IMR-90 (cell line): ENCODE data around the gene OSGEP. TPM values are rescaled to one million over a fixed set of nuclear protein-coding genes. Genes with fewer than 3 reads are reported as not detected.
A peak's percentile ranks its signal among the peaks of the same experiment; 100 is the strongest.

Experiments
- ATAC-seq: fragments of 200-7000 bp; cut with Tn5 transposase; 2 replicates; pipeline ENCODE4 v1.9.1; 2020; ENCODE audit warnings: low read depth, mild to moderate bottlenecking, moderate library complexity
- BruUV-seq: library from RNA; stranded (reverse); fragments of 400-500 nt; replicated peaks from 2 replicates; lab custom pipeline; 2021; lab: Mats Ljungman, UMichigan
- CTCF ChIA-PET: fragments of 300-600 bp; formaldehyde crosslinking; extraction: SDS; loops from one replicate; lab custom pipeline; 2021; ENCODE audit warnings: antibody characterized with exemption; lab: Yijun Ruan, JAX
- POLR2A ChIA-PET: fragments of 300-600 bp; sonication (Branson Sonifier 250); formaldehyde crosslinking; loops from one replicate; lab custom pipeline; 2022; ENCODE audit warnings: antibody characterized with exemption; ENCODE audit not compliant: unreplicated experiment; lab: Charles Lee
- DNase-seq: peaks from one replicate; pipeline ENCODE4 v3.0.0; 2013
- H2AFZ ChIP-seq: replicated peaks from 2 replicates; pipeline ENCODE3; 2013; ENCODE audit warnings: low read length, mild to moderate bottlenecking; ENCODE audit not compliant: poor library complexity
- H2AK5ac ChIP-seq: 2 replicates; pipeline ENCODE4 v1.6.1; 2013; ENCODE audit warnings: low read depth, low read length, inconsistent platforms
- H2AK9ac ChIP-seq: replicated peaks from 2 replicates; pipeline ENCODE3; 2013; ENCODE audit warnings: mild to moderate bottlenecking, low read depth, low read length, moderate library complexity; ENCODE audit not compliant: poor library complexity
- H2BK120ac ChIP-seq: 2 replicates; pipeline ENCODE4 v1.6.1; 2013; ENCODE audit warnings: low read depth, low read length, inconsistent platforms
- H2BK15ac ChIP-seq: 3 replicates; pipeline ENCODE4 v1.6.1; 2013; ENCODE audit warnings: low read depth, low read length, inconsistent platforms
- H2BK20ac ChIP-seq: 2 replicates; pipeline ENCODE4 v1.6.1; 2013; ENCODE audit warnings: low read depth, mild to moderate bottlenecking, inconsistent platforms, low read length, moderate library complexity
- H2BK5ac ChIP-seq: 2 replicates; pipeline ENCODE4 v1.6.1; 2013; ENCODE audit warnings: mild to moderate bottlenecking, low read depth, low read length, inconsistent platforms; ENCODE audit not compliant: poor library complexity, severe bottlenecking
- H3K14ac ChIP-seq: replicated peaks from 2 replicates; pipeline ENCODE4 v1.6.1; 2013; ENCODE audit warnings: low read depth, low read length, inconsistent platforms
- H3K18ac ChIP-seq: 2 replicates; pipeline ENCODE4 v1.6.1; 2013; ENCODE audit warnings: low read depth, low read length, control low read depth
- H3K23ac ChIP-seq: 2 replicates; pipeline ENCODE4 v1.6.1; 2013; ENCODE audit warnings: low read depth, low read length, inconsistent platforms
- H3K27ac ChIP-seq: 2 replicates; pipeline ENCODE4 v1.5.1; 2013; ENCODE audit warnings: mild to moderate bottlenecking, control low read depth, low read length; ENCODE audit not compliant: insufficient read depth
- H3K27me3 ChIP-seq: 2 replicates; pipeline ENCODE4 v1.6.1; 2013; ENCODE audit warnings: low read length; ENCODE audit not compliant: control insufficient read depth, insufficient read depth
- H3K36me3 ChIP-seq: 2 replicates; pipeline ENCODE4 v1.6.1; 2013; ENCODE audit warnings: low read length, mixed read lengths; ENCODE audit not compliant: control insufficient read depth, insufficient read depth
- H3K4ac ChIP-seq: 2 replicates; pipeline ENCODE4 v1.6.1; 2013; ENCODE audit warnings: low read depth, low read length, inconsistent platforms
- H3K4me1 ChIP-seq: 2 replicates; pipeline ENCODE4 v1.6.1; 2013; ENCODE audit warnings: low read length, mixed read lengths; ENCODE audit not compliant: control insufficient read depth, insufficient read depth
- H3K4me2 ChIP-seq: 2 replicates; pipeline ENCODE4 v1.6.1; 2013; ENCODE audit warnings: low read depth, mild to moderate bottlenecking, control low read depth, low read length, moderate library complexity
- H3K4me3 ChIP-seq: 2 replicates; pipeline ENCODE4 v1.5.1; 2013; ENCODE audit warnings: low read depth, mild to moderate bottlenecking, control low read depth, low read length, moderate library complexity; ENCODE audit not compliant: insufficient read depth
- H3K56ac ChIP-seq: 2 replicates; pipeline ENCODE4 v1.6.1; 2013; ENCODE audit warnings: low read length, inconsistent platforms; ENCODE audit not compliant: insufficient read depth; ENCODE audit errors: extremely low read depth
- H3K79me1 ChIP-seq, 2 experiments: 2 replicates each; pipeline ENCODE4 v1.6.1; 2013; ENCODE audit warnings: low read length in 2 of 2, inconsistent platforms in 1 of 2, low read depth in 1 of 2
- H3K9ac ChIP-seq: 2 replicates; pipeline ENCODE4 v1.6.1; 2013; ENCODE audit warnings: low read depth, low read length, control low read depth
- H3K9me1 ChIP-seq: 2 replicates; pipeline ENCODE4 v1.6.1; 2013; ENCODE audit warnings: low read length, inconsistent platforms; ENCODE audit not compliant: insufficient read depth
- H3K9me3 ChIP-seq: 2 replicates; pipeline ENCODE4 v1.6.1; 2013; ENCODE audit warnings: low read length; ENCODE audit not compliant: control insufficient read depth, insufficient read depth
- H4K20me1 ChIP-seq: 2 replicates; pipeline ENCODE4 v1.6.1; 2013; ENCODE audit warnings: low read length, inconsistent platforms; ENCODE audit not compliant: insufficient read depth
- H4K5ac ChIP-seq: 2 replicates; pipeline ENCODE4 v1.6.1; 2013; ENCODE audit warnings: mild to moderate bottlenecking, low read depth, low read length, control low read depth
- H4K8ac ChIP-seq, 2 experiments: 2 replicates each; pipeline ENCODE4 v1.6.1; 2013; ENCODE audit warnings: low read depth in 2 of 2, low read length in 2 of 2, control low read depth in 1 of 2, inconsistent platforms in 1 of 2
- H4K91ac ChIP-seq: 2 replicates; pipeline ENCODE4 v1.6.1; 2013; ENCODE audit warnings: low read depth, low read length, inconsistent platforms; ENCODE audit not compliant: insufficient read depth
- BHLHE40 ChIP-seq: fragments of 150-350 bp; IDR thresholded peaks from 2 replicates; pipeline ENCODE4 v1.6.1; 2016; ENCODE audit warnings: mild to moderate bottlenecking, low read depth, low read length
- CEBPB ChIP-seq: IDR thresholded peaks from 2 replicates; pipeline ENCODE4 v1.6.1; 2012; ENCODE audit warnings: low read depth, low read length, improper control_type of control experiment
- CHD1 ChIP-seq: IDR thresholded peaks from 2 replicates; pipeline ENCODE4 v1.6.1; 2012; ENCODE audit warnings: low read depth, low read length, improper control_type of control experiment
- CTCF ChIP-seq: conservative IDR thresholded peaks from 2 replicates; pipeline ENCODE4 v1.5.1; 2012; ENCODE audit warnings: mild to moderate bottlenecking, low read depth, low read length, improper control_type of control experiment
- ELK1 ChIP-seq: fragments of 150-350 bp; IDR thresholded peaks from 2 replicates; pipeline ENCODE4 v1.6.1; 2016; ENCODE audit warnings: low read depth, mild to moderate bottlenecking, low read length, moderate library complexity, borderline replicate concordance
- FOS ChIP-seq: fragments of 150-350 bp; IDR thresholded peaks from 2 replicates; pipeline ENCODE4 v1.6.1; 2016; ENCODE audit warnings: low read depth, low read length
- MAFK ChIP-seq: IDR thresholded peaks from 2 replicates; pipeline ENCODE4 v1.6.1; 2012; ENCODE audit warnings: low read depth, low read length, improper control_type of control experiment
- MAZ ChIP-seq: IDR thresholded peaks from 2 replicates; pipeline ENCODE4 v1.6.1; 2012; ENCODE audit warnings: low read depth, mild to moderate bottlenecking, low read length, improper control_type of control experiment, moderate library complexity, borderline replicate concordance
- MXI1 ChIP-seq: IDR thresholded peaks from 2 replicates; pipeline ENCODE4 v1.6.1; 2012; ENCODE audit warnings: low read depth, mild to moderate bottlenecking, low read length, moderate library complexity, borderline replicate concordance
- NFE2L2 ChIP-seq: fragments of 150-350 bp; IDR thresholded peaks from 2 replicates; pipeline ENCODE4 v1.6.1; 2016; ENCODE audit warnings: low read depth, mild to moderate bottlenecking, low read length
- POLR2A ChIP-seq: IDR thresholded peaks from 2 replicates; pipeline ENCODE4 v1.6.1; 2012; ENCODE audit warnings: mild to moderate bottlenecking, low read depth, low read length
- RAD21 ChIP-seq: IDR thresholded peaks from 2 replicates; pipeline ENCODE4 v1.6.1; 2012; ENCODE audit warnings: low read length, improper control_type of control experiment
- RCOR1 ChIP-seq: IDR thresholded peaks from 2 replicates; pipeline ENCODE4 v1.6.1; 2012; ENCODE audit warnings: mild to moderate bottlenecking, low read length, improper control_type of control experiment; ENCODE audit not compliant: insufficient replicate concordance
- RFX5 ChIP-seq: IDR thresholded peaks from 2 replicates; pipeline ENCODE4 v1.8.0; 2012; ENCODE audit warnings: low read depth, mild to moderate bottlenecking, low read length, moderate library complexity
- SMC3 ChIP-seq: fragments of 150-350 bp; IDR thresholded peaks from 2 replicates; pipeline ENCODE4 v1.6.1; 2016; ENCODE audit warnings: low read depth, mild to moderate bottlenecking, antibody characterized with exemption, low read length, moderate library complexity
- USF2 ChIP-seq: fragments of 150-350 bp; IDR thresholded peaks from 2 replicates; pipeline ENCODE4 v1.6.1; 2017; ENCODE audit warnings: mild to moderate bottlenecking, antibody characterized with exemption, low read length, low read depth
- WGBS, 2 experiments: methylation state at CpG; one replicate each; pipeline versions ENCODE4 v1.1.5 to v1.1.7; 2013; ENCODE audit warnings: missing lambda C conversion rate in 2 of 2; ENCODE audit not compliant: insufficient read length in 1 of 2; ENCODE audit errors: extremely low coverage in 2 of 2; 5-methylcytosine and 5-hydroxymethylcytosine counted together
- dilution Hi-C: fragments of 300-500 bp; cut with HindIII; formaldehyde crosslinking; loops from one replicate; pipeline ENCODE4 v1.14.3; 2018; ENCODE audit warnings: low sequenced_read_pairs; ENCODE audit not compliant: unreplicated experiment
- in situ Hi-C: fragments of 300-500 bp; cut with MboI; formaldehyde crosslinking; loops from 3 replicates; pipeline ENCODE4 v1.14.3; 2019; ENCODE audit warnings: low sequenced_read_pairs, inconsistent platforms, mixed read lengths
- intact Hi-C: fragments of 100-400 bp; cut with micrococcal nuclease; formaldehyde crosslinking; loops from 2 replicates; pipeline ENCODE4 v1.10.0; 2022
- polyA plus RNA-seq, 3 experiments: library from polyadenylated mRNA; depleted of rRNA; stranded (reverse); fragments of >200 nt; gene quantifications; 2 replicates each; pipeline ENCODE4 v1.2.3, GENCODE V29; 2012; ENCODE audit warnings: low replicate concordance in 1 of 3
- total RNA-seq: library from RNA; depleted of rRNA; stranded (reverse); fragments of >200 nt; gene quantifications from 2 replicates; pipeline ENCODE4 v1.2.3, GENCODE V29; 2012

The OSGEP gene
- total and polyA plus RNA-seq, 2 of the 4 experiments (the other 2 are of a cell fraction), result 24.7 to 32.4 TPM

- Histone ChIP-seq H3K9me1 (no peaks in the 10 kb centered on the region), H2BK120ac (no peak overlapping the region), H4K8ac (no peak overlapping the region), H3K14ac (no peak overlapping the region), H3K36me3 (no peaks in the 10 kb centered on the region), H3K4ac (no peak overlapping the region), H3K27ac (no peak overlapping the region), H3K4me1 (no peaks in the 10 kb centered on the region; the same call in 1 of the 2 replicates), H3K9me3 (no peaks in the 10 kb centered on the region), H4K20me1 (no peaks in the 10 kb centered on the region), H3K79me1 (no peaks in the 10 kb centered on the region), H2BK20ac (no peak overlapping the region), H2AFZ (no peak overlapping the region), H3K4me2 (no peak overlapping the region; the same call in 1 of the 2 replicates), H3K56ac (no peak overlapping the region), H2BK15ac (no peak overlapping the region), H4K5ac (no peak overlapping the region), H3K9ac (no peak overlapping the region), H3K23ac (no peak overlapping the region), H2BK5ac (no peak overlapping the region), H3K18ac (no peak overlapping the region), H3K4me3 (no peak overlapping the region), H4K91ac (no peak overlapping the region), H2AK5ac (no peak overlapping the region), H3K27me3 (no peaks in the 10 kb centered on the region), H2AK9ac (no peak overlapping the region)
- DNase-seq (peak; percentile 83), ATAC-seq (peak; percentile 57; the same call in 1 of the 2 replicates)
- WGBS, 2 experiments, result no CpG with 5 or more reads among the region's 4 CpGs
- ChIA-PET CTCF (no interaction called here), POLR2A (no interaction called here)
- BruUV-seq, result no TSS peak
- in situ Hi-C loops, result no loop called here
- TF ChIP-seq ELK1 (no peak), CEBPB (no peak), NFE2L2 (no peak), CHD1 (no peak), RCOR1 (no peak), USF2 (no peak), SMC3 (no peak), POLR2A (no peak), MAZ (no peak), BHLHE40 (no peak), FOS (no peak), RAD21 (no peak), RFX5 (no peak), MAFK (no peak), CTCF (no peak), MXI1 (no peak)
- intact Hi-C loops, result no loop called here
- dilution Hi-C loops, result no loop called here
These were observed 37.9 kb upstream of the OSGEP start for GRCh38 chr14:20492486-20492885.
